Activated T-cell treated with anti-CD3 and anti-CD28 coated beads, Interleukin-2, amount 50 U/mL, for 1 hour (primary cell): ENCODE data around the gene MEIS3.
"Not testable (repeated sequence)": the region's sequence is repeated elsewhere in the genome, so short reads cannot be mapped to it uniquely, and the experiment has no call there.

Experiments used
- DNase-seq: peaks from one replicate; pipeline ENCODE4 v3.0.0-alpha.2; 2020

MEIS3 gene

DNA sequence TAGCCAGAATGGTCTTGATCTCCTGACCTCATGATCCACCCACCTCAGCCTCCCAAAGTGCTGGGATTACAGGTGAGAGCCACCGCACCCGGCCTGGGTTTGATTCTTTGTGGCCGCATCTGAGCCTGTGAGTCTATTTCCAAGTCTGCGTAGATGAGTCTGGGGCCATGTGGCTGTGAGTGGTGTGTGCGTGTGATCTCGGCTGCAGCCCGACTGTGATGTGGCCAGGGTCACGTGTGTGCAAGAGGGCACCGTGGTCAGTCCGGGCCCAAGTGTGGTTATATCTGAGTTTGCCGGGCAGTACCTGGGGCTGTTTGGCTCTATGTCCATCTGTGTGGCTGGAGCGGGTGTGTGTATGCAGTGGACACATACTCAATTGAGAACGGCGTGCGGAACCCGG is 5.4 kb downstream of the MEIS3 start:
- DNase-seq, result no peak

DNA sequence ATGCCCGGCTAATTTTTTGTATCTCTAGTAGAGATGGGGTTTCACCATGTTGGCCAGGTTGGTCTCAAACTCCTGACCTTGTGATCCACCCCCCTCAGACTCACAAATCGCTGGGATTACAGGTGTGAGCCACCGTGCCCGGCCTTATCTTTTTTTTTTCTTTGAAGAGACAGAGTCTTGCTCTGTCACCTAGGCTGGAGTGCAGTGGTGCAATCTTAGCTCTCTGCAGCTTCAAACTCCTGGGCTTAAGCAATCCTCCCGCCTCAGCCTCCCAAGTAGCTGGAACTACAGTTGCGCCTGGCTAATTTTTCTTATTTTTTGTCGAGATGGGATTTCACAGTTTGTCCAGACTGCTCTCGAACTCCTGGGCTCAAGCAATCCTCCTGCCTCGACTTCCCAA is 7.6 kb downstream of the MEIS3 start:
- DNase-seq, result not testable (repeated sequence)

DNA sequence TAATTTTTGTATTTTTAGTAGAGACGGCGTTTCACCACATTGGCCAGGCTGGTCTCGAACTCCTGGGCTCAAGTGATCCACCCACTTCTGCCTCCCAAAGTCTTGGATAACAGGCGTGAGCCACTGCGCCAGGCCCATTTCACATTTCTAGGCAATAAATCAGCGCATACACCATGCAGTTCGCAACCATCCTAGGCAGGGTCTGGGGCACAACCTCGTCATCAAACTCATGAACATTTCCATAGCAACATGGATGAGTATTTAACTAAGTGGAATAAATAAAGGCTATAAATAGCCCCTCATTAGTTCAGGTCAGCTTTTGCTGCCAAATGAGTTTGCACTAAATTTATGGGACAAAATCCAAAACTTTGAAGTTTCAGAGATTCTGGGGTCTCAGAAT is 8.2 kb downstream of the MEIS3 start:
- no peak for DNase-seq

DNA sequence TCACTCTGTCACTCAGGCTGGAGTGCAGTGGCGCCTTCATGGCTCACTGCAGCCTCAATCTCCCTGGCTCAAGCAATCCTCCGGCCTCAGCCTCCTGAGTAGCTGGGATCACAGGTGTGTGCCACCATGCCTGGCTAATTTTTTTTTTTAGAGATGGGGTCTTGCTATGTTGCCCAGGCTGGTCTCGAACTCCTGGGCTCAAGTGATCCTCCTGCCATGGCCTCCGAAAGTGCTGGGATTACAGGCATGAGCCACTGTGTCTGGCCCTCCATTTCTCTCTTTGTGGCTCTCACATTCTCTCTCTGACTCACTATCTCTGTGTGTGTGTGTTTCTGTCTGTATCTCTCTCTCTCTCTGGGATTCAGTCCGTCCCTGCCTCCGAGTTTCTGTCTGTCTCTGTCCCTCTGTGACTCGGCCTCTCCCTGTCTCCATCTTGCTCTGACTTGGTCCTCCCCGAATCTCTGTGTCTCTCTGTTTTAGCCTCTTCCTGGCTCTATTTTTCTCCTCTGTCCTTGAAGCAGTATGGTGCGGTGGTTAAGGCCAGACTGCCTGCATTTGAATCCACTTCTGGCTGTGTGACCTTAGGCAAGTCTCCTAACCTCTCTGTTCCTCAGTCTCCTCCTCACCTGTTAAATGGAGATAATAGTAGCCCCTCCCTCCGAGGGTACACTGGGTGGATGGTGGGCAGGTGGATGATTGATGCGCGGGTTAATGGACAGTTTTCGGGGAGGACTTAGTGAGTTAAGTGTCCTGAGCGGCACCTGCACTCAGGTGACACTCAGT is 11.0 kb downstream of the MEIS3 start:
- DNase-seq, result no peak

- no peak for DNase-seq
Observed at GRCh38 chr19:47407417-47407774, 11.9 kb downstream of the MEIS3 start.

DNA sequence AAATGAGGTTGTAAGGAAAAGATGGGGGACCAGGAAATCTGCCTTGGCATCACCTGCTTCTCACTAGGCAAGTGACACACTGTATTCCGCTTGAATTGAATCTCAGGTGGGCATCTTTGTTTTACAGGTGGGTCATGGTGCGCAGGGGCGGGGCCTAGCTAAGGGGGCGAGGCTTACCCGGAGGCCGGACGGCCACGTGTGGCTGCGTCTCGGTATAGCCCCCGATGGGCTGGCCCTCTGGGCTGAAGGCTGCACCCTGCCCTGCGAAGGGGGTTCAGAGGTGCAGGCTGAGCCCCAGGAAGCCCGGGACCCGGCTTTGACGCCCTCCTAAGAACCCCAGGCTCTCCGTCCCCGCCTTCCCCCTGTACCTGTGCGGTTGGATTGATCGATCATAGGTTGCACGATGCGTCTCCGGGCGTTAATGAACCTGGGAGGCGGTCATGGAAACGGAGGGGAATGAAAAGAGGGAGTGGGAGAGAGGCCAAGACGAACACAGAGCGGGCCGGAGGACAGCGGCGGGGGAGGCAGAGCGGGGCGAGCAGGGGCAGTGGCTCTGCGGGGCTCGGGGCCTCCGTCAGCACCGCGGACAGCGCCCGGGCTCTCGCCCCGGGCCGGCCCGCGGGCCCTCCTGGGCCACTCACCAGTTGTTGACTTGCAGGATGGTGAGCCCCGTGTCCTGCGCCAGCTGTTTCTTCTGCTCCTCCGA is 12.5 kb downstream of the MEIS3 start:
- DNase-seq, result no peak

GRCh38 chr19:47405854-47406417 is 13.4 kb downstream of the MEIS3 start:
- no peak for DNase-seq

DNA sequence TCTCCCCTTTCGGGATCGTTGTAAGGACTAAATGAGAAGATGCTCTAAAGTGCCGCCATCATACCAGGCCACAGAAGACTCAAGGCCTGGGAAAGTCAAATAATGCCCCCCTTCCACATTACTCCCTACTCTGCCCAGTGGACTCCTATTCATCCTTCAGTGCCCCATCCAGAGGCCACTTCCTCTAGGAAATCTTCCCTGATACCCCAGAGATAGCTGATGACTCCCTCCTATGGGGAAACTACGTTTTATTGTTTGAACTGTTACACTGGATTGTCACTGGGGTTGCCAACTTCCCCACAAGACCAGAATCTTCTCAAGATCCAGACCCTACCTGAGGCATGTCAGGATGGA is 14.2 kb downstream of the MEIS3 start:
- no peak for DNase-seq

GRCh38 chr19:47404334-47405196 is 14.8 kb downstream of the MEIS3 start:
- no peak for DNase-seq

DNA sequence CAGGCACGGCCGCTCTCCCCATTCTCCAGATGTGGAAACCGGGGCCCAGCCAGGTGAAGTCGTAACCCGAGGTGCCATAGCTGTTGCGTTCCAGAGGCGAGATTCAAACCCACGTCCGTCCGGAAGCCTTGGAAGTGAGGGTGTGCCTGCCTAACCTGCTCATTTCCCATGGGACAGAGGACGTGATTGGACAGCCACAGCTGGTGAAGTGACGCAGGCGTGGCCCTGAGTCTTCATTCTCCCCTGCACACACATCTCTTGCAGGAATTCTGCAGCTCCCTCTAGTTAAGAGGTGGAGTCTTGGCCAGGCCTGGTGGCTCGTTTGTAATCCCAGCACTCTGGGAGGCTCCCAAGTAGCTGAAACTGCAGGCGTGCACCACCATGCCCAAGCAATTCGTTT is 16.8 kb downstream of the MEIS3 start:
- no peak for DNase-seq

DNA sequence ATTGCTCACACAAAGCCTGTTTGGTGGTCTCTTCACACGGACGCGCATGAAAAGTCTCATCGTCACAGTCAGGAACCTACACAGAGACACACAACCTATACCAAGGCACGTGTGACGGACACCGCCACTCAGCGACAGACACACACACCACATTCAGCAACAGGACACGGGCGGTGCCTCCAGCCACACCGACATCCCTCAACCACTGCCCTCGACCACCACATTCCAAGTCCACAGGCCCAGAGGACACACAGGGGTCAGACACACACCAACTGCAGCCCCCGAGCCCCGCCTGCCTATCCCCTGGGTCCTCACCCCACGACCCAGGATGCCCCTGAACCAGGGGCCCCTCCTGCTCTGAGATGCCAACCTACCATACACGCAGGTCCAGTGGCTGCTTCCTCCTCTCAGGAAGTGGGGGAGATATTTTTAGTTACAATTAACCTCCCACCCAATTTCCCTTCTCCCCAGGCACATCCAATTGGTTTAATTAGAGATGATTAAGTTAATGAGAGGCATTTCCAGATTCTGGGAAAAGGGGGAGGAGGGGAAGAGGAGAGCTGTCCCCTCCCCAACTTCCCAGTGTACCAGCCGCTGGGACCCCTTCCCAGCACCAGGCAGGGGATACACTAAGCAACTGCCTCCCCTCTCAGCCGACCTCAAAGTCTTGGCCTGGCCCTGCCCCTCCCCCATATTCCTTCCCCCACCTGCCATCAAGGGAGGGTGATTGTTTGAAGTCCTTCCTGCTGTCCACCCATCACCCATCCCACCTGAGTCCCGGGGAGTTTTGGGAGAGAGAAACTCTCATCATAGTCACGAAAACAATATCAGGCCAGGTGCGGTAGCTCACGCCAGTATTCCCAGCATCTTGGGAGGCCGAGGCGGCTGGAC is 20.4 kb downstream of the MEIS3 start:
- no peak for DNase-seq

- DNase-seq, result peak; percentile 80
Observed at GRCh38 chr19:47391510-47392223, 27.7 kb downstream of the MEIS3 start.

- no peak for DNase-seq
Observed at GRCh38 chr19:47390533-47391488, 28.5 kb downstream of the MEIS3 start.

GRCh38 chr19:47389150-47389556 is 30.2 kb downstream of the MEIS3 start:
- DNase-seq, result no peak

DNA sequence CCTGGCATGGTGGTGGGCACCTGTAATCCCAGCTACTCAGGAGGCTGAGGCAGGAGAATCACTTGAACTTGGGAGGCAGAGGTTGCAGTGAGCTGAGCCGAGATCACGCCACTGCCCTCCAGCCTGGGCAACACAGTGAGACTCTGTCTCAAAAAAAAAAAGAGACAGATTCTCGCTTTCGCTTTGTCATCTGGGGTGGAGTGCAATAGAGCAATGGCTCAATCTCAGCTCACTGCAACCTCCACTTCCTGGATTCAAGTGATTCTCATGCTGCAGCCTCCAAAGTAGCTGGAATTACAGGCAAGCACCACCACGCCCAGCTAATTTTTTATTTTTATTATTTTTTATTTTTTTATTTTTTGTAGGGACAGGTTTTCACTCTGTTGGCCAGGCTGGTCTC is 30.6 kb downstream of the MEIS3 start:
- DNase-seq, result not testable (repeated sequence)

- DNase-seq, result not testable (repeated sequence)
Observed at GRCh38 chr19:47387623-47388022, 31.7 kb downstream of the MEIS3 start.

- not testable (repeated sequence) for DNase-seq
Observed at GRCh38 chr19:47386582-47386981, 32.7 kb downstream of the MEIS3 start.

DNA sequence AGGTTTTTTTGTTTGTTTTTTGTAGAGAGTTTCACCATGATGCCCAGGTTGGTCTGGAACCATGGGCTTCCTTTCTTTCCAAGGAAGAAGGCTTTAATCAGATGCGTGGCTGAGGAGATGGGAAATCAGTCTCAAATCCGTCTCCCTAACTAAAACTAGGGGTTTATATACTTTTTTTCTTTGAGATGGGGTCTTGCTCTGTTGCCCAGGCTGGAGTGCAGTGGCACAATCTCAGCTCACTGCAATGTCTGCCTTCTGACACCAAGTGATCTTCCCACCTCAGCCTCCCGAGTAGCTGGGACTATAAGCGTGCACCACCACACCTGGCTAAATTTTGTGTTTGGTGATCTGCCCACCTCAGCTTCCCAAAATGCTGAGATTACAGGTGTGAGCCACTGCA is 34.8 kb downstream of the MEIS3 start:
- DNase-seq, result not testable (repeated sequence)

GRCh38 chr19:47383890-47384289 is 35.4 kb downstream of the MEIS3 start:
- DNase-seq, result not testable (repeated sequence)

DNA sequence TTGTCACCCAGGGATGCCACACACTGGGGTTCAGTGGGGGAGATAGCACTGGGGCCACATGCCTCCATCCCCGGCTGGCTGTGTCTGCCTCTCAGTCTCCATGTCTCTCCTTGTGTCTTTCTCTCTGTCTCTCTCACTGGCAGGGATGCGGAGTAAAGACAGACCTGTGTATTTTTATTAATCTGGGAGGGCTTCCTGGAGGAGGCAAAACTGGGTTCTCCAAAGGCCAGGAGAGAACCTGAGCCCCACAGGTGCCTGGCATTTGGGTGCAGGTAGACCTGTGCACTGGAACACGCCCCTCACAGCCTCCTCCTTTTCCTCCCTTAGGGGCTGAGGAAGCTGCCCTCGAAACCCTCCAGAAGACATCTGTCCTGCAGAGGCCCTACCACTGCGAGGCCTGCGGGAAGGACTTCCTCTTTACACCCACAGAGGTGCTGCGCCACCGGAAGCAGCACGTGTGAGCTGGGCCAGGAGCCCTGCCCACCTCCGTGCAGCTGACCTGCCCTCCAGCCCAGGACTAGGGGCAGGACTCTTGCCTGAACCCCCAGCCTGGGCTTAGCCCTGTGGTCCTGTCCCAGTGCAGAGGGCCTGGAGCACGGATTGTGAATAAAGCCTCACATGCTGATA is 37.6 kb downstream of the MEIS3 start:
- DNase-seq, result no peak
